ENCODE results near the gene PARVG.

DNA sequence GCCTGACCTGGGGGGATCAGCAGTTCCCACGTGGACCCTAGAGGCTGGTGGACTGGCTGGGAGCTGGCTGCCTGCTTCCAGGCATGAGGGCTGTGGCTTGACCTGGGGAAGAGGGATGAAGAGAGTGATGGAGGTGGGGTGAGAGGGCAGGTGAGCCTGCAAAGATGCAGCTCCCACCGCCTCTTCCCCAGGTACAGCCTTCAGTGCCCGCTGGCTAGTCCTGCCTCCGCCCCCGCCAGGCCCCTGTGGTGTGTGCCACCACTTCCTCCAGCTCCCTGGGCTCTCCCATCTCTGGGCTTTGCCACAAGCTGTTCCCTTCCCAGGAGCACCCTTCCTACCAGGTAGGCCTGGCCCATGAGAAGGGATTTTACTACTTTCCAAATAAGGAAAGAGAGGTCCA lies 19.1 kb downstream of the PARVG start:
- TF ChIP-seq, protein P1, sequence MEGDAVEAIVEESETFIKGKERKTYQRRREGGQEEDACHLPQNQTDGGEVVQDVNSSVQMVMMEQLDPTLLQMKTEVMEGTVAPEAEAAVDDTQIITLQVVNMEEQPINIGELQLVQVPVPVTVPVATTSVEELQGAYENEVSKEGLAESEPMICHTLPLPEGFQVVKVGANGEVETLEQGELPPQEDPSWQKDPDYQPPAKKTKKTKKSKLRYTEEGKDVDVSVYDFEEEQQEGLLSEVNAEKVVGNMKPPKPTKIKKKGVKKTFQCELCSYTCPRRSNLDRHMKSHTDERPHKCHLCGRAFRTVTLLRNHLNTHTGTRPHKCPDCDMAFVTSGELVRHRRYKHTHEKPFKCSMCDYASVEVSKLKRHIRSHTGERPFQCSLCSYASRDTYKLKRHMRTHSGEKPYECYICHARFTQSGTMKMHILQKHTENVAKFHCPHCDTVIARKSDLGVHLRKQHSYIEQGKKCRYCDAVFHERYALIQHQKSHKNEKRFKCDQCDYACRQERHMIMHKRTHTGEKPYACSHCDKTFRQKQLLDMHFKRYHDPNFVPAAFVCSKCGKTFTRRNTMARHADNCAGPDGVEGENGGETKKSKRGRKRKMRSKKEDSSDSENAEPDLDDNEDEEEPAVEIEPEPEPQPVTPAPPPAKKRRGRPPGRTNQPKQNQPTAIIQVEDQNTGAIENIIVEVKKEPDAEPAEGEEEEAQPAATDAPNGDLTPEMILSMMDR (IDR thresholded peaks at IDR 0.05), result no peak
- no peak for TF ChIP-seq EP300 (IDR thresholded peaks at IDR 0.05)
- TF ChIP-seq POLR2A (IDR thresholded peaks at IDR 0.05), result no peak
